Kidney (tissue), 14 donors: ENCODE data around the gene DFFA. TPM values are rescaled to one million over a fixed set of nuclear protein-coding genes. Genes with fewer than 3 reads are reported as not detected.

Experiments
- DNase-seq, 5 donors: peaks; one replicate each; pipeline ENCODE4 v3.0.0-alpha.2; 2013 to 2020
- FAIRE-seq: peaks from 2 replicates; lab custom pipeline; 2012; peaks lifted over from hg19 to GRCh38; lab: Jason Lieb, UNC
- H3K27ac ChIP-seq, 2 donors: one replicate each; pipeline ENCODE4 v1.7.0; 2013; ENCODE audit warnings: low read depth in 2 of 2, low read length in 2 of 2, inconsistent platforms in 1 of 2
- H3K27me3 ChIP-seq: one replicate; pipeline ENCODE4 v1.7.1; 2013; ENCODE audit warnings: low read length, inconsistent platforms; ENCODE audit not compliant: control insufficient read depth, insufficient read depth
- H3K36me3 ChIP-seq, 3 donors: one replicate each; pipeline versions ENCODE4 v1.7.0 to v1.7.1; 2013; ENCODE audit warnings: low read length in 3 of 3, control low read depth in 1 of 3, inconsistent platforms in 1 of 3; ENCODE audit not compliant: insufficient read depth in 3 of 3, control insufficient read depth in 2 of 3
- H3K4me1 ChIP-seq, 3 donors: one replicate each; pipeline versions ENCODE4 v1.7.0 to v1.7.1; 2013; ENCODE audit warnings: low read length in 3 of 3, inconsistent platforms in 1 of 3, low read depth in 1 of 3; ENCODE audit not compliant: control insufficient read depth in 2 of 3, insufficient read depth in 2 of 3
- H3K4me3 ChIP-seq, 3 donors: one replicate each; pipeline versions ENCODE4 v1.7.0 to v1.8.1; 2013; ENCODE audit warnings: low read length in 3 of 3, control low read depth in 1 of 3, inconsistent platforms in 1 of 3
- H3K9ac ChIP-seq, 3 donors: one replicate each; pipeline versions ENCODE4 v1.7.0 to v1.7.1; 2013; ENCODE audit warnings: low read length in 3 of 3, control low read depth in 1 of 3, inconsistent platforms in 1 of 3
- H3K9me3 ChIP-seq, 3 donors: one replicate each; pipeline versions ENCODE4 v1.7.0 to v1.7.1; 2013; ENCODE audit warnings: low read length in 3 of 3, control low read depth in 1 of 3, inconsistent platforms in 1 of 3; ENCODE audit not compliant: control insufficient read depth in 2 of 3, insufficient read depth in 1 of 3
- CTCF ChIP-seq: IDR thresholded peaks from 3 replicates; pipeline ENCODE4 v1.5.1; 2012; ENCODE audit warnings: mild to moderate bottlenecking, moderate library complexity, borderline replicate concordance; ENCODE audit not compliant: insufficient read depth; ENCODE audit errors: extremely low read depth
- intact Hi-C: fragments of 100-400 bp; cut with DNase I; formaldehyde crosslinking; loops from one replicate; pipeline ENCODE4 v1.11.1; 2022
- polyA plus RNA-seq: library from polyadenylated mRNA; stranded (reverse); fragments of 350-450 nt; fragmentation: Illumina TruSeq; extraction: RNeasy Lipid Tissue Mini Kit (QIAGEN cat#74804); gene quantifications from one replicate; pipeline ENCODE4 v1.2.3, GENCODE V29; 2014; ENCODE audit warnings: low read depth, low replicate concordance; ENCODE audit not compliant: insufficient read depth
- total RNA-seq: library from RNA; stranded (reverse); fragmentation: NEBNext Ultra II Directional; extraction: Animal tissue kit (Norgen Biotek cat#: 25700); gene quantifications from one replicate; pipeline ENCODE4 v1.2.1, GENCODE V29; 2021
- donor health status: control.
- donor health status: control.
- donor health status: control.
- donor health status: control.
- donor health status: control.
- donor health status: DM: yes; HTN: yes; CAD: no.
- donor health status: Normal renal cell carcinoma (clear cell type).

The DFFA gene
- total and polyA plus RNA-seq, 2 donors from 2014 or later = 27.2 to 33.4 TPM

- Histone ChIP-seq H3K27me3 (no peaks in the 10 kb centered on the region), H3K9me3 (no peaks in the 10 kb centered on the region), H3K27ac (peak overlapping the region in 1 of 2 donors; percentile 4), H3K4me3 (no peak overlapping the region), H3K9ac (peak overlapping the region in 1 of 3 donors; percentile 23), H3K36me3 (no peaks in the 10 kb centered on the region), H3K4me1 (peaks cover 0 to 15% (median 13%) of the 10 kb centered on the region in 3 donors)
- FAIRE-seq = no peak
- TF ChIP-seq CTCF = no peak
- DNase-seq = no peak
- intact Hi-C loops = loop anchor here (10.0 kb wide), 1 partner anchor 348 kb away; no protein-coding TSS in a partner anchor
Measured at GRCh38 chr1:10516925-10517676, 44.8 kb upstream of the DFFA start.

GRCh38 chr1:10515976-10516750, 43.8 kb upstream of the DFFA start:
- DNase-seq (peak in 2 of 5 donors; percentile 11 to 42), FAIRE-seq (no peak)
- intact Hi-C loops = loop anchor here (10.0 kb wide), 1 partner anchor 349 kb away; no protein-coding TSS in a partner anchor
- Histone ChIP-seq H3K27me3 (no peaks in the 10 kb centered on the region), H3K36me3 (no peaks in the 10 kb centered on the region), H3K4me3 (no peak overlapping the region), H3K27ac (peak overlapping the region in 1 of 2 donors; percentile 4), H3K9me3 (no peaks in the 10 kb centered on the region), H3K4me1 (peaks cover 0 to 17% (median 17%) of the 10 kb centered on the region in 3 donors), H3K9ac (peak overlapping the region in 1 of 3 donors; percentile 23)
- TF ChIP-seq CTCF = no peak

- DNase-seq (no peak), FAIRE-seq (no peak)
- Histone ChIP-seq H3K9ac (no peak overlapping the region), H3K4me1 (peaks cover 0 to 23% (median 22%) of the 10 kb centered on the region in 3 donors), H3K36me3 (no peaks in the 10 kb centered on the region), H3K27ac (no peak overlapping the region), H3K9me3 (no peaks in the 10 kb centered on the region), H3K4me3 (no peak overlapping the region), H3K27me3 (no peaks in the 10 kb centered on the region)
- intact Hi-C loops = loop anchor here (10.0 kb wide), 1 partner anchor 349 kb away; no protein-coding TSS in a partner anchor
- no peak for TF ChIP-seq CTCF
Measured at GRCh38 chr1:10515301-10515975, 43.1 kb upstream of the DFFA start.
